ENCODE data around the gene PODXL.
"Not testable (repeated sequence)": the region's sequence is repeated elsewhere in the genome, so short reads cannot be mapped to it uniquely, and the experiment has no call there.

The PODXL gene

GRCh38 chr7:131508754-131509486, 47.5 kb downstream of the PODXL start:
- no peak for DNase-seq

- DNase-seq = peak; percentile 69
Observed at GRCh38 chr7:131507592-131508331, 48.7 kb downstream of the PODXL start.

GRCh38 chr7:131506597-131506996, 49.8 kb downstream of the PODXL start:
- no peak for DNase-seq

- DNase-seq = no peak
Observed at GRCh38 chr7:131505636-131506557, 50.5 kb downstream of the PODXL start.

DNA sequence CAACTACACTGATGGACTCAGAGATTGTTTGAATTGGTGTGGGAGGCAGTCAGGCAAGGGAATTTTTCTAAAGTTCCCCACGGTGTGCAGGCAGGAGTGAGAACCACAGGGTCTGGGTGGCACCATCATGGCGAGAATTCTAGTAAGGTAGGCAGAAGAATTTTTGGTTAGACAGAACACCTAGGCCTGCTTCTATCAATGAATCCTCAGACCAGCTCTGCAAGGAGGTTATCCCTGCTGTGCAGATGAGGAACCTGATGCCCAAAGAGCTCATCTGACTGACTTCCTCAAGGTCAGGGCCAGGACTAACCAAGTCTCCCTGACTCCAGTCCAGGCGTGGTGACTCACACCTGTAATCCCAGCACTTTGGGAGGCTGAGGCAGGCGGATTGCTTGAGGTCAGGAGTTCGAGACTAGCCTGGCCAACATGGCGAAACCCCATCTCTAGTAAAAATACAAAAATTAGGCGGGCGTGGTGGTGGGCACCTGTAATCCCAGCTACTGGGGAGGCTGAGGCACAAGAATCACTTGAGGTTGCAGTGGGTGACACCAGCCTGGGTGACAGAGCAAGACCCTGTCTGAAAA, 51.3 kb downstream of the PODXL start:
- not testable (repeated sequence) for DNase-seq

- DNase-seq = no peak
Observed at GRCh38 chr7:131504157-131504899, 52.1 kb downstream of the PODXL start.

DNA sequence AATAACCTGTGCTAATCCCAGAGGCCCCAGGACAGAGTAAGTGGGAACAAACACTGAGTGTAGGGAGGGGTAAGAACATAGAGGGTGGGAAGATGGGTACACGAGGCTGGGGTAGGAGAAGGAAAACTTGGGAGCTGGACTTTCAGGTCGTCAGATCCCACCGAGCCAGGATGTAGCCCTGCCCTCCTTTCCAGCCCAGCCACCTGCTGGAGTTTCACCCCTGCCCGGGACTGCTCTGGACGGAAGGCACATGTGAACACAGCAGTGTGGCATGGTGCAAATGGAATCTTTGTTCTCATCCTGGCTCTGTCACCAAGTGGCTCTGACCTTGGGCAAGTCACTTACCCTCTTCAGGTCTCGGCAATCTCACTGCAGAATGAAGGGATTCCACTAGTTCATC, 52.8 kb downstream of the PODXL start:
- no peak for DNase-seq

DNA sequence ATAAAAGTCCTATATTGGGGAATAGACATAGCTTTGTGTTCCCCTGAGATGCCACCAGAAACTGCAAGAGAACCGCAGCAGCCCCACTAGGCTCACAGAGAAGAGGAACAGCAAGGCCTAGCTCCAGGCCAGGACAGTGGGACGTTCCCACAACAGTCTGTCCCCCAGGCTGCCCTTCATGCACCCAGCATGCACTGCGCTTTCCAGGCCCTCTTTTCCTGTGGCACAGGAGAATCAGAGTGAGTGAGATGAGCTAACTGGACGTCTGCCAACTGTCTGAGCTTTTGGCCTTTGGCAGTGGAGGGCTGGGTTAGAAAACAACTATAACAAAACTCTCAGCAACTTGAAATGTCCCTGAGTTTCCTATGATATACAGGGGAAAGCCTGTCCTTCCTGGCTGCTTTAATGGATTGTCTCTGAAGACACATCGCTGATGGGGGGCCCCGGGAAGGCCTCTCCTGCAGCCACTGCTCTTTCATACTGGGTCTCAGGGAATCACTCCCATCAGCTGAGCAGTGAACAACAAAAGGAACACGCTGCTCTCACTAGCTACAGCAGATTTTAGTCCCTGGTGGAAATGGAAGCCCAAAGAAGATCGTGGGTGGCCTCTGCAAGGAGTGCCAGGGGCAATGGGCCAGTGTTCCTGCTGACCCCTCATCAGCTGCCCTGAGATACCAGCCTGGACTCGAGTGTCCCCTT, 53.5 kb downstream of the PODXL start:
- peak; percentile 72 for DNase-seq

DNA sequence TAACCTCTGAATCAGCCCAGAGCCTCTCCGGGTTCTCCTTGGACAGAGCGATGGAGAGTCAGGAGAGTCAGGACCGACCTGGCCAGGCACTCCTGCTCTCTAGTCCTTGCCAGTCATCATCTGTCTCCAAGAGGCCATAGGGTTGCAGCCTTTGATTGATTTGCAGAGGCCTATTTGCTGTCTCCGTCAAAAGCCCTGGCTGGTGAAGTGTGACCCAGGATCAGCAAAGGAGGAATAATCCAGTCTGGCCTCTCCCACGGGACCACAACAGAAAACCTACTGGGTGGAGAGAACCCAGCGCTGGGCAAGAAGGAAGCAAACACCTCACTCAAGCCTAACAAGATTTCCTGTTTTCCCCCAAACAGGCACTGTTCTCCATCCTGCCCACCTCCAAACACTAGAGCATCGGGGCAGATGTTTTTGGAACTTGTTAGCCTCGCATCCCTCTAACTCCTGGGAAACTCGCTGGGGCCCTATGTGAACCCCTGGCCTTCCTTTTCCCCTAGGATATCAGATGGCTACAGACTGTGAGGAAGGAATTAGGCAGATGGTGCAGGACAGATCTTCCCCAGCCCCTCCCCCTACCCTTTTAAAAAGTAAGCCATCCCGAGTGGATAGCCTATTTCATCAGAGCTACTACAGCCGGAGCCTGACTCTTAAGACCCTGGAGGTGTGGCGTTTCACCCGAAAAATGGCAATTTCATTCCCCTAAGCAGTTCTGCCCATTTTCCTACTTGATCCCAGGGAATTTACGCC, 54.3 kb downstream of the PODXL start:
- DNase-seq = no peak

GRCh38 chr7:131501422-131501821, 55.0 kb downstream of the PODXL start:
- peak; percentile 56 for DNase-seq

DNA sequence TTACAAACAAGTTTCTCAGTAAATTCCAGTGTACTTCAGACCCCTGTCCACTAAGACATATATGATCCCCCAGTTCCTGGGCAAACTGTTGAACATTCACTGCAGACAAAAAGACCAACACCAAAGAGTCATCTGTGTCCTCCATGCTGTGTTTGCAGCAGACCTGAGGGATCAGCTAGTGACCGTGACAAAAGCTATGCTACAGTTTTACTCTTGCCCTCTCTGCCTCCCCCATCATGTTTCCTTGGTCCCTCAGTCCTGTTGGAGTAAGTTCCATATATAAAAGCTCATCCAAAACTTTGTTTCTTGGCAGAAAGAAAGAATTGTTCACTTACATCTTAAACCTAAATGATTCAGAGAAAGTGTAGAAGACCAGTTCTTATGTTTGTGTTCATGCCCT, 56.1 kb downstream of the PODXL start:
- no peak for DNase-seq

DNA sequence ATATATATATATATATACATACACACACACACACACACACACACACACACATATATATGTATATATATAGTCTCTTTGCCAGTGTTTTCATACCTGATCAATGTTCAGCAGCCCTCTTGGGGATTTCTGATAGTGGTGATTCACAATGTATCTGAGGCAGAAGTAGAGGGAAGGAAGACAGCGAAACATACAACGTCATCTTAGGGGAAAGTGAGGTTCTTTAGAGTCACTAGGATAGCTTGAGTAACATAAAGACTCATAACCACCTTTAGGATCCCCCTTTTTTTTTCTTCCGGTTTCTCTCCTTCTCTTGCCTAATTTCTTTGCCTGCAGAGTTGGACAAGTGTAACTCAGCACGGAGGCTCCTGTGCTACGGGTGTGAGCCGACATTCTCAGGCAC, 56.6 kb downstream of the PODXL start:
- DNase-seq = no peak

DNA sequence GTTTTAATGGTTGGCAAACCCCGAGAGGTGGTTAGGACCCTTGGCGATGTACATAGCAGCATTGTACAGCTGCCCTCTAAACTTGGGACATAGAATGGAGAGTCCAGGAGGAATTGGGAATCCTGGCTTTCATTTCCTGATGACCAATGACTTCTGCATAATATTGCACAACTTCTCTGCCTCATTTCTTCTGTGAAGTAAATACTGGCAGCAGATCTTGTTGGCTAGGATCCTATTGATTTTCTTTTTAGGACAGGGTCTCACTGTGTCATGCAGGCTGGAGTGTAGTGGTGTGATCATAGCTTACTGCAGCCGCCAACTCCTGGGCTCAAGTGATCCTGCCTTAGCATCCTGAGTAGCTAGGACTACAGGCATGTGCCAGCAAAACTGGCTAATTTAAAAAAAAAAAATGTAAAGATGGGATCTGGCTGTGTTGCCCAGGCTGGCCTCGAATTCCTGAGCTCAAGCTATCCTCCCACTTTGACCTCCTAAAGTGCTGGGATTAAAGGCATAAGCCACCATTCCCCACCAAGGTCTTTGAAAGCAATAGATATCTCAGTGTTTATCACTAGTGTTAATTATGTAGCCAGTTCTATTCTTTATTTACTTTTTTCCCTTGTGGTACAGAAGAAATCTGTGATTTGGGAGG, 58.1 kb downstream of the PODXL start:
- DNase-seq = no peak

DNA sequence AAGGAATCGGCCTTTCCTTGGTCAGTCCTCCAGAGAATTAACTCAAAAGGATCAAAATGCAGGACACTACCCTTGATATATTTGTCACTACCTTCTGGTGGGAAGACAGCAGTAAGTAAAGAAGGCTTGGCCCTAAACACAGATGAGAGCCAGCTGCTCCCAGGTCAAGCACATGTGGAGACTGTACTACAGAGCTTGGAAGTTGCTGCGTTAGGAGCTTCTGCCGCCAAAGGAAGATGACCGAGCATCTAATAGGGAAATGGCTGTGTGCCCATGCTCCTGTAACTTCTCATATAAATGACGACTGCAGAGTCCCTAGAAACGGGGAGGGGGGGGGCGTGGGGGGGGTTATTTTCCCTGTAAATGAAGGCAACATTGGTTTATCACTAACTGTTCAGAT, 59.0 kb downstream of the PODXL start:
- DNase-seq = no peak

DNA sequence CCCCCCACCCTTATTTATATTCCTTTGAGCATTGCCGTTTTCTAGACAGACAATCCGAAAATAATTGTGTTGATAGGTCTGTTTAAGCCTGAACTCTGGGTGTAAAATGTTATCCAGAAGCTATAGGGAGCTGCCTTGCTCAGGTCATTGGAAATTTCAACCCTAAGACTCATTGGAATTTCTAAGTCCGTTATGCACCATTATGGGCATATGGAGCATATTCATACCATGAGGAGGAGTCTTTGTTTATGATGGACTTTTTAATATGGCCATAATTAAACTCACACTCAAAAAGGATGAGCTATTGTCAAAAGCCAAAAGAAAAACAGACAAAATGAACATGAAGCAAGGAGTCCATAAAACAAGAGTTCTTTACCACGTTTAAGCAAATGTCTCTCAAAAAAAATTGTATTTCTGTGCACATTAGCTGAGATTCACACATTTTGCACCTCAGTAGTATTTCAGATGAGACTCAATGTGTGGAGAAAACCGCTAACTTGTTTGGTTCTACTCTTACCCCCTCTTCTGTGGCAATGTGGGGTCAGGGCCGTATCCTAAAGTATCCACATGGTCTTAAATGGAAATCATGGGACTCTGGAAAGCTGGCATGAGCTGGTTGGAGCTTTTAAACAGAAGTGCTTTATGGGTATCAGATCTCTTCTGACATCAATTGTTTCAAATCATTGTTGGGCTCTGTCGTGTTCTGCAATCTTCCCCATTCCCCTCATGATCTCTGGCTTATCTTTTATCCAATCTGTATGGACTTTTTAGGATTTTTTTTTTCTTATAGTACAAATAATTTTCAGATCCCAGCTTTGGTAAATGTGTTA, 60.5 kb downstream of the PODXL start:
- no peak for DNase-seq

GRCh38 chr7:131494182-131494581, 62.2 kb downstream of the PODXL start:
- DNase-seq = no peak

DNA sequence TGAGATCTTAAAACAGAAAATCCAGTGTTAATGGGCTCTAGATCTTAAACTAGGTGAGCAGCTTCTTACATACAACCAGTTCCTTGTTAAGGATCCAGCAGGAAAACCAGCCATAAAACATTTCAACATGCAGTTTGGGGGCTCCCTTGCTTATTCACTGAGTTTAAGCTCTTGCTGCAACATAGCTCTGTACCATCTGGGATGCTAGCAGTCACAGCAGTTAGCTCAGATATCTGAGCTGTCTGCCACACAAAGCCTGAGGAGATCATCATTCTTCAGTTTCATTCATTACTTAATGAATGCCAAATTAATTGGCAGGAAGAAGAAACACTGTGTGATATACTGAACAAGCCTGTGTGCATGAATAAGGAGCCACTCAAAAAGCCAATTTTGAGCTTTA, 62.8 kb downstream of the PODXL start:
- no peak for DNase-seq

- no peak for DNase-seq
Observed at GRCh38 chr7:131493081-131493480, 63.3 kb downstream of the PODXL start.

DNA sequence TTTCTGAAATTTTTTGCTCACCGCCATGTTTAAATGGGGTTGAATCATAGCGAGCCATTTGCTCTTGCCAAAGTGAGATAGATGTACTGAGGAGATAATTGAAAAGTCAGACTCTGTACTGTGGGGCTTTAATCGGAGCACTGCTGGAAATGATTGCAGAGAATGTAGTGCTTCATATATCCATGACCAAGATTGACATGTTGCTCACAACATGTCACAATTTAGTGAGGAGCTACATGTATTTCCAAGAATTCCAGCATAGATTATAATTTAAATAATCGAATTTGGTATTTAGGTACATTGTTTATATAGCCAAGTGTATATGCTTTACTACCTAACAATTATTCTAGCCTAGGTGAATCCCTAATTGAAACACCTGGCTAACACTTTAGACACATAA, 66.5 kb downstream of the PODXL start:
- DNase-seq = no peak
